ENCODE data around the gene CHMP4B.

GRCh38 chr20:33853507-33853813 is 42.3 kb downstream of the CHMP4B start:
- no peak for TF ChIP-seq CTCF (conservative IDR thresholded peaks at IDR 0.05; ENCODE audit: low read depth, low read length)
- TF ChIP-seq EZH2 (IDR thresholded peaks at IDR 0.05; ENCODE audit: borderline replicate concordance, low read depth, low read length, poor library complexity, severe bottlenecking) = no peak
